Peyer's patch (tissue), 4 donors: ENCODE measurements around the gene ARMH1. TPM values are rescaled to one million over a fixed set of nuclear protein-coding genes. Genes with fewer than 3 reads are reported as not detected.

ENCODE experiments used
- DNase-seq, 3 donors: peaks; one replicate each; pipeline ENCODE4 v3.0.0-alpha.2; 2017 to 2019
- H3K27ac ChIP-seq, 4 donors: fragments of 200-600 bp; sonication (generic); one replicate each; pipeline ENCODE4 v1.5.1; 2016 to 2019
- H3K27me3 ChIP-seq, 2 donors: fragments of 200-600 bp; sonication (generic); one replicate each; pipeline ENCODE4 v1.5.1; 2019
- H3K36me3 ChIP-seq, 3 donors: fragments of 200-600 bp; sonication (generic); one replicate each; pipeline ENCODE4 v1.5.1; 2016 to 2019
- H3K4me1 ChIP-seq, 4 donors: fragments of 200-600 bp; sonication (generic); one replicate each; pipeline ENCODE4 v1.5.1; 2016 to 2019
- H3K4me3 ChIP-seq, 4 donors: fragments of 200-600 bp; sonication (generic); 1 replicate in 3 of 4; 2 replicates in 1 of 4; pipeline ENCODE4 v1.5.1; 2016 to 2019; ENCODE audit warnings: mild to moderate bottlenecking in 1 of 4
- H3K9me3 ChIP-seq, 4 donors: fragments of 200-600 bp; sonication (generic); one replicate each; pipeline ENCODE4 v1.5.1; 2016 to 2019; ENCODE audit warnings: mild to moderate bottlenecking in 1 of 4
- CTCF ChIP-seq, 6 experiments: fragments of 450-650 bp in 4 of 6; fragments of 200-600 bp in 2 of 6; sonication (generic) in 1 of 6; IDR thresholded peaks; one replicate each; pipeline ENCODE4 v1.5.1; 2017 to 2019; ENCODE audit warnings: antibody characterized with exemption in 6 of 6, mild to moderate bottlenecking in 3 of 6, moderate library complexity in 1 of 6
- POLR2A ChIP-seq, 2 donors: fragments of 450-650 bp; IDR thresholded peaks; one replicate each; pipeline ENCODE4 v1.5.1; 2017; ENCODE audit warnings: antibody characterized with exemption in 2 of 2, mild to moderate bottlenecking in 2 of 2, moderate library complexity in 2 of 2
- total RNA-seq, 4 donors: library from RNA; depleted of rRNA; stranded (reverse); fragments of >200 nt; gene quantifications; one replicate each; pipeline ENCODE4 v1.1.0, GENCODE V29; 2016

The ARMH1 gene
- total RNA-seq, 4 donors from 2014 or later, result 3.7 to 7.7 (median 4.8) TPM

- peaks cover 0 to 10% (median 4%) of the 10 kb centered on the region in 4 donors for H3K4me1 ChIP-seq
Observed at GRCh38 chr1:44636688-44637598, 37.6 kb upstream of the ARMH1 start.

DNA sequence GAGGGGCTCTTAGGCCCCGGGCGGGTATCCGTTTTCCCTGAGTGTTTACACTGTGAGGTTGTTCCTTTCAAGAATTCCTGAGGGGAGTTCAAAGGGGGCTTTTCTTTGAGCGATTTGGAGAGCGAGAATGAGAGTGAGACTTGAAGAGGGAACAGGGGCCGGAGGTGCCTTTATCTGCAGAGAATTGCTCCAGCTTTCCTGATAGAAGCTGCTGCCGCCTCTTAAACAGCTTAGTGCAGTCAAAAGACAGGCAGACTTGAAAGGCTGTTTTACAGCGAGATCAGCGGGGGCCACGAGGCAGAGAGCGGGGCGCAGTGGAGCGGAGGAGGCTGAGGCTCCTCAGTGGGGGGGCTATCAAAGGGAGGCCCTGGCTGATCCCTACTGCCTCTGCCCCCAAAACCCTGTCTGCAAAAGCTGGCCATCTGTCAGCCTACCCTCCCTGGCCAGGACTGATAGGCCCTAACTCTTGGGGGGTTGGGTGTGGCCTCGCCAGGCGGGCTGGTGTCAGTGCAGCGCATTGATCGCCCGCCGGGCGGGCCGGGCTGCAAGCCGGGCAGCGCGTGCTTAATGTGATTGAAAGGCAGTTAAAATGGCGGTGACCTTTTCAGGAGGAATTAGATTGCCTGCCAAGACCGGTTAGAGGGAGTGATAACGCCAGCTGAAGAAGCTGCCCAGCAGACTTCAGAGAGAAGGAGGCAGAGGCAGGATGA lies 36.7 kb upstream of the ARMH1 start:
- H3K4me1 ChIP-seq, result peaks cover 0 to 8% (median 1%) of the 10 kb centered on the region in 4 donors
- DNase-seq, result no peak
- no peak overlapping the region for H3K4me3 ChIP-seq
- H3K27ac ChIP-seq, result no peak overlapping the region
- H3K9me3 ChIP-seq, result no peaks in the 10 kb centered on the region
- TF ChIP-seq CTCF (IDR thresholded peaks at IDR 0.05) (no peak), POLR2A (IDR thresholded peaks at IDR 0.05) (no peak)
- H3K36me3 ChIP-seq, result peaks cover 0 to 86% (median 0%) of the 10 kb centered on the region in 3 donors
- H3K27me3 ChIP-seq, result no peaks in the 10 kb centered on the region

More at GRCh38 chr1:44636688-44637598, 37.6 kb upstream of the ARMH1 start:
- Histone ChIP-seq H3K27me3 (no peaks in the 10 kb centered on the region), H3K27ac (no peak overlapping the region), H3K36me3 (peaks cover 0 to 77% (median 0%) of the 10 kb centered on the region in 3 donors), H3K4me3 (no peak overlapping the region), H3K9me3 (no peaks in the 10 kb centered on the region)
- no peak for DNase-seq
- no peak for TF ChIP-seq POLR2A (IDR thresholded peaks at IDR 0.05)
- TF ChIP-seq CTCF (IDR thresholded peaks at IDR 0.05), result no peak

DNA sequence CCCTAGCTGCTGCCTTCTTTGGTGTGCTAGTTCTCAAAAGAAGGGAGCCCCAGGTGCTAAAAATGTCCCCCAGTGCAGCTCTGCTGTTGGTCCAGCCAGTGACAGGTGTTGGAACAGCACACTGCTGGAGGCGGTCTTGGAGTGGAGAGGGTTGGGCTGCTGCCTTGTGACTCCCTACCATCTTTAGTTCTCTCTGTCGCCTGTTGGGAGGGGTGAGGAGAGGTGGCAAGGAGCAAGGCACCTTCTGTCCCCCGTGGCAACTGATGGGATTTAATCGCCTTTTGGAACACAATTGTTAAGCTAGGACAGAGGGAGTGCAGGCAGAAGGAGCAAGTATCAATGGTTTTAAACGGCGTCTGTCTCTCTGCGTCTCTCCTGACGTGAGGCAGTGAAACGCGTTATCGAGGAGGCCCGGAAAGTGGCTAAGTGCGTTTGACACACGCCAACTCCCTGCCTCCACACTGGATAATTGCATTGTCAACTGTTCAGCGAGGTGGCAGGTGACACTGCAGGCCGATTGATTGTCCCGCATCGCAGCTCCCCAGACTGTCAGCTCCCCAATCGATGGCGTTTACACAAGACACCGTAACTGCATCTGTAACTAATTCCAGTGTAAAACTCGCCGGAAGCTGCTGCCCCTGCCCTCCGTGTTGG lies 34.2 kb upstream of the ARMH1 start:
- Histone ChIP-seq H3K4me1 (peaks cover 0 to 16% (median 0%) of the 10 kb centered on the region in 4 donors), H3K27ac (no peak overlapping the region), H3K36me3 (peaks cover 0 to 100% (median 0%) of the 10 kb centered on the region in 3 donors), H3K27me3 (no peaks in the 10 kb centered on the region), H3K9me3 (no peaks in the 10 kb centered on the region), H3K4me3 (no peak overlapping the region)
- TF ChIP-seq CTCF (IDR thresholded peaks at IDR 0.05) (no peak), POLR2A (IDR thresholded peaks at IDR 0.05) (no peak)
- no peak for DNase-seq

DNA sequence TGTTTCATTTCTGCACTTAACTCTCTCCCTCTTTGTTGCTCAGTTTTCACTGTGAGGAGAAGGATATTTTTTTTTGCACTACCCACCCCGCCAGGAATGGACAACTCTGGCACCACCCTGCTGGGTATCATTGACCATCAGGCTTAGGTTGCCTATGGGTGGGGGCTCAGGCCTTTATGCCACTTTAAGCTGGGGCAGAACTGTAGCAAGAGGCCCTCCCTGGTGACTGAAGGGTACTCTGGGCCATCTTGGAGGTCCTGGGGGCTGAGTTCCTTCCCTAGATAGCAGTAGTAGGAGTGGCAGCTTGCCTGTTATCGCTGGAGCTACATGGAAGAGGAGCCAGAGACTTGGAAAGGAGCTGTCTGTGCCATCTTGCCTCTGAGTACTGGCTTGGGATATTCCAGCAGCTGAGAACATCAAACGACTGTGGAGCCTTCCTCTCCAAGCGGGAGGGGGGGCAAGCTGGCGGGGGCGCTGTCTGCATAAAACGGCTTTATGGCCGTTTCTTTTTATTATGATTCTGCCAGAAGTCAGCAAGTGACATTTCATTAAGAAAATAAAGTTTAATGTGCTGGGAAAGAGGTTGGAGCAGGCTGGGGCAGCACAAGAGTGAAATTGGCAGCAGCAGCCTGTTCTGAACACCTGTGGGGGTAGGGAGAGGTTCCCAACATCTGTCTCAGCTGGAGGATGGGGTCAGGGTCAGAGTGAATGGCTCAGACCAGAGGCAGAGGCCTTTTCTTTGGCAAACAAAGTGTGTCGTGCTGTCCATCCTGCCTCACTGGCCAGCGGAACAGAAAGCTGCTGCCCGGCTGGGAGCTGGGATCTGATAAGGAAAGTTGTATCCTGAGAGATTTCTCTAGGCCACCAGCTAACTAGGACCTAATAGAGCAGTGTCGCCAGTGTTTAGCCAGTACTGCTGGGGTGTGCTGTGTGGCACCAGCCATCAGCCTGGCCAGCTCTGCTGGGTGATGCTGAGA lies 33.1 kb upstream of the ARMH1 start:
- Histone ChIP-seq H3K36me3 (peaks cover 0 to 100% (median 0%) of the 10 kb centered on the region in 3 donors), H3K4me1 (peaks cover 0 to 18% (median 0%) of the 10 kb centered on the region in 4 donors), H3K27ac (no peak overlapping the region), H3K9me3 (no peaks in the 10 kb centered on the region), H3K4me3 (no peak overlapping the region), H3K27me3 (no peaks in the 10 kb centered on the region)
- DNase-seq, result no peak
- no peak for TF ChIP-seq CTCF (IDR thresholded peaks at IDR 0.05)
- TF ChIP-seq POLR2A (IDR thresholded peaks at IDR 0.05), result no peak
